ENCODE measurements around the gene LDLRAP1.

The LDLRAP1 gene

GRCh38 chr1:25608488-25609178 lies 65.2 kb downstream of the LDLRAP1 start:
- TF ChIP-seq, protein P1, sequence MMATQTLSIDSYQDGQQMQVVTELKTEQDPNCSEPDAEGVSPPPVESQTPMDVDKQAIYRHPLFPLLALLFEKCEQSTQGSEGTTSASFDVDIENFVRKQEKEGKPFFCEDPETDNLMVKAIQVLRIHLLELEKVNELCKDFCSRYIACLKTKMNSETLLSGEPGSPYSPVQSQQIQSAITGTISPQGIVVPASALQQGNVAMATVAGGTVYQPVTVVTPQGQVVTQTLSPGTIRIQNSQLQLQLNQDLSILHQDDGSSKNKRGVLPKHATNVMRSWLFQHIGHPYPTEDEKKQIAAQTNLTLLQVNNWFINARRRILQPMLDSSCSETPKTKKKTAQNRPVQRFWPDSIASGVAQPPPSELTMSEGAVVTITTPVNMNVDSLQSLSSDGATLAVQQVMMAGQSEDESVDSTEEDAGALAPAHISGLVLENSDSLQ (IDR thresholded peaks at IDR 0.05): peak; percentile 88
- no peak for TF ChIP-seq LEF1 (IDR thresholded peaks at IDR 0.05; ENCODE audit: borderline replicate concordance)
- ChIA-PET POLR2A (interaction anchor here (0.8 to 1.4 kb wide), 3 partner anchors 17 to 201 kb away, joined by 3 read pairs; no protein-coding TSS in a partner anchor), CTCF (interaction anchor here (0.8 to 2.3 kb wide), 9 partner anchors 16 to 203 kb away, joined by 3 to 13 read pairs (median 5); no protein-coding TSS in a partner anchor)
- peak; percentile 80 for DNase-seq (ENCODE audit: extremely low spot score)

DNA sequence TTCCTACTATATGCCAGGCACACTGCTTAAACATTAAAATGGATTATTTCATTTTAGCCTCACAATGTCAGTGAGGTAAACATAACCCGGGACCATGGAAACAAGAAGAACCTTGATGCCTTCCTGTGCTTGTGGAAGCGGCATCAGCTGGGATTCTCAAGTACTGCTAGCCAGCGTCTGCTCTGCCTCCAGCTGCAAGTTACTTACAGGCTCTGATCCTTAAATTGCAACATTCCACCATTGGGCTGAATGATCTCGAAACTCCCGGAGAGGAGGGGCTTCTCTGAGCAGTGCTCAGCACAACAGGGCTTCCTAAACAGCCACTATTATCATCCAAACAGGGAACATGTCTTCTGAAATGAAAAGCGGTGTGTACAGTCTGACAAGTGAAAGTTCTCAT lies 66.5 kb downstream of the LDLRAP1 start:
- DNase-seq (ENCODE audit: extremely low spot score): no peak
- ChIA-PET CTCF (interaction anchor here (1.7 to 2.3 kb wide), 3 partner anchors 15 to 188 kb away, joined by 5 to 13 read pairs (median 6); no protein-coding TSS in a partner anchor), POLR2A (interaction anchor here (1.3 to 1.4 kb wide), 2 partner anchors 190 to 200 kb away, joined by 3 read pairs; partner anchors contain the start of gene SELENON)
- TF ChIP-seq FOXK2 (IDR thresholded peaks at IDR 0.05) (no peak), FOXM1 (IDR thresholded peaks at IDR 0.05; ENCODE audit: borderline replicate concordance) (no peak), NFRKB (IDR thresholded peaks at IDR 0.05) (no peak), SUZ12 (IDR thresholded peaks at IDR 0.05) (no peak), ZNF384 (IDR thresholded peaks at IDR 0.05) (no peak), TARDBP (IDR thresholded peaks at IDR 0.05) (no peak), SP1 (IDR thresholded peaks at IDR 0.05) (no peak), FOXA1 (IDR thresholded peaks at IDR 0.05) (no peak)
- TF ChIP-seq, protein P1 (IDR thresholded peaks at IDR 0.05): no peak

- POLR2A ChIA-PET: interaction anchor here (1.3 kb wide), 1 partner anchor 189 kb away, joined by 3 read pairs; the partner anchor contains the start of gene SELENON
- TF ChIP-seq SUZ12 (IDR thresholded peaks at IDR 0.05) (no peak), ELF4 (IDR thresholded peaks at IDR 0.05) (no peak), SP1 (IDR thresholded peaks at IDR 0.05) (no peak)
- TF ChIP-seq, protein P1 (IDR thresholded peaks at IDR 0.05): no peak
- CTCF ChIA-PET: no interaction called here
- no peak for DNase-seq (ENCODE audit: extremely low spot score)
Measured at GRCh38 chr1:25610822-25611630, 67.6 kb downstream of the LDLRAP1 start.

DNA sequence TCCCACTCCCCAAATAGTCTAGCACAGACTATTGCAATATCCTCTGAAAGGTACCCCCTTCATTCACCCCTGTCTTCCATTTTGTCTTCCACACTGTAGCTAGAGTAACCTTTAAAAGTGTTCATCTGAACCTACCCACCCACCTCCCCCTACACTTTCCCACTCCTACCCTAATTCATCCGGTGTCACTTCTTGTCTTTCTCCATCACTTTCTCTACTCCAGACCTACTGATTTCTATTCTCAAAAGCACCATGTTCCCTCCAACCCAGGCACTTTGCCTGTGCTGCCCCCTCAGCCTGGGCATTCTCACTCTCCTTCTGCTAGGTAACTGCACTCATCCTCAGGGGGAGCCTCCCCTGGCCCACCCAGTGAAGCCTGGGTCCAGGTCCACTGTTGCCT lies 68.4 kb downstream of the LDLRAP1 start:
- ChIA-PET POLR2A (no interaction called here), CTCF (no interaction called here)
- DNase-seq (ENCODE audit: extremely low spot score): no peak
- TF ChIP-seq ARNT (IDR thresholded peaks at IDR 0.05) (no peak), CTBP1 (IDR thresholded peaks at IDR 0.05; ENCODE audit: borderline replicate concordance) (no peak), SP1 (IDR thresholded peaks at IDR 0.05) (no peak), NFRKB (IDR thresholded peaks at IDR 0.05) (no peak), TARDBP (IDR thresholded peaks at IDR 0.05) (no peak), HDGF (IDR thresholded peaks at IDR 0.05; ENCODE audit: borderline replicate concordance) (no peak), SUZ12 (IDR thresholded peaks at IDR 0.05) (no peak), L3MBTL2 (conservative IDR thresholded peaks at IDR 0.05) (no peak), BHLHE40 (IDR thresholded peaks at IDR 0.05; ENCODE audit: borderline replicate concordance) (no peak), FOXA1 (IDR thresholded peaks at IDR 0.05) (no peak), FOXM1 (IDR thresholded peaks at IDR 0.05; ENCODE audit: borderline replicate concordance) (no peak), FOXK2 (IDR thresholded peaks at IDR 0.05) (no peak), ZNF384 (IDR thresholded peaks at IDR 0.05) (no peak), LEF1 (IDR thresholded peaks at IDR 0.05; ENCODE audit: borderline replicate concordance) (no peak), ELF4 (IDR thresholded peaks at IDR 0.05) (no peak)
- TF ChIP-seq, protein P1 (IDR thresholded peaks at IDR 0.05): no peak

GRCh38 chr1:25612421-25612820 lies 69.0 kb downstream of the LDLRAP1 start:
- TF ChIP-seq SP1 (IDR thresholded peaks at IDR 0.05): no peak
- TF ChIP-seq SUZ12 (IDR thresholded peaks at IDR 0.05): no peak
- no peak for TF ChIP-seq L3MBTL2 (conservative IDR thresholded peaks at IDR 0.05)
- no peak for TF ChIP-seq LEF1 (IDR thresholded peaks at IDR 0.05; ENCODE audit: borderline replicate concordance)
- no peak for TF ChIP-seq ZNF384 (IDR thresholded peaks at IDR 0.05)
- TF ChIP-seq ARNT (IDR thresholded peaks at IDR 0.05): no peak
- no peak for TF ChIP-seq TARDBP (IDR thresholded peaks at IDR 0.05)
- no peak for TF ChIP-seq HDGF (IDR thresholded peaks at IDR 0.05; ENCODE audit: borderline replicate concordance)
- TF ChIP-seq ELF4 (IDR thresholded peaks at IDR 0.05): no peak
- DNase-seq (ENCODE audit: extremely low spot score): no peak
- ChIA-PET CTCF (no interaction called here), POLR2A (no interaction called here)

- ChIA-PET POLR2A (no interaction called here), CTCF (no interaction called here)
- TF ChIP-seq FOXM1 (IDR thresholded peaks at IDR 0.05; ENCODE audit: borderline replicate concordance) (no peak), FOXA1 (IDR thresholded peaks at IDR 0.05) (no peak), FOXK2 (IDR thresholded peaks at IDR 0.05) (no peak), CTBP1 (IDR thresholded peaks at IDR 0.05; ENCODE audit: borderline replicate concordance) (no peak), ELF4 (IDR thresholded peaks at IDR 0.05) (no peak), BHLHE40 (IDR thresholded peaks at IDR 0.05; ENCODE audit: borderline replicate concordance) (no peak), L3MBTL2 (conservative IDR thresholded peaks at IDR 0.05) (no peak)
- TF ChIP-seq, protein P1 (IDR thresholded peaks at IDR 0.05): no peak
- no peak for DNase-seq (ENCODE audit: extremely low spot score)
Measured at GRCh38 chr1:25613091-25613490, 69.7 kb downstream of the LDLRAP1 start.
